ENCODE measurements around the gene GPD2.
A peak's percentile ranks its signal among the peaks of the same experiment; 100 is the strongest.

- TF ChIP-seq ZFP3 (CRISPR knock-in tag; IDR thresholded peaks at IDR 0.05) (no peak), CSDC2 (CRISPR knock-in tag; IDR thresholded peaks at IDR 0.05) (no peak), PPARA (CRISPR knock-in tag; IDR thresholded peaks at IDR 0.05; ENCODE audit: borderline replicate concordance) (no peak), ARNTL (CRISPR knock-in tag; IDR thresholded peaks at IDR 0.05; ENCODE audit: borderline replicate concordance, low read depth) (no peak), ZC3H10 (CRISPR knock-in tag; IDR thresholded peaks at IDR 0.05) (no peak), ZFP30 (CRISPR knock-in tag; IDR thresholded peaks at IDR 0.05) (no peak), PATZ1 (CRISPR knock-in tag; IDR thresholded peaks at IDR 0.05; ENCODE audit: borderline replicate concordance) (no peak), OSR1 (CRISPR knock-in tag; IDR thresholded peaks at IDR 0.05) (no peak), TCF4 (CRISPR knock-in tag; IDR thresholded peaks at IDR 0.05; ENCODE audit: borderline replicate concordance) (peak; percentile 93), TOX (CRISPR knock-in tag; IDR thresholded peaks at IDR 0.05; ENCODE audit: borderline replicate concordance) (no peak), RARB (CRISPR knock-in tag; IDR thresholded peaks at IDR 0.05) (no peak), SNAI2 (CRISPR knock-in tag; IDR thresholded peaks at IDR 0.05) (no peak), ESRRG (CRISPR knock-in tag; IDR thresholded peaks at IDR 0.05) (no peak), GLIS3 (CRISPR knock-in tag; IDR thresholded peaks at IDR 0.05) (no peak)
Observed at GRCh38 chr2:156471762-156472161, 35.6 kb downstream of the GPD2 start.

All from SK-N-SH treated with all-trans-retinoic acid at 6 μM for 48 hours (cell line).